K562 (cell line): ENCODE data around the gene TMBIM4. TPM values are rescaled to one million over a fixed set of nuclear protein-coding genes. Genes with fewer than 3 reads are reported as not detected.
A peak's percentile ranks its signal among the peaks of the same experiment; 100 is the strongest.

Source experiments
- BHLHE40 ChIP-seq: IDR thresholded peaks from 2 replicates; pipeline ENCODE4 v1.6.1; 2011; ENCODE audit warnings: low read length, improper control_type of control experiment
- DEAF1 ChIP-seq: fragments of 450-650 bp; formaldehyde crosslinking; IDR thresholded peaks from 2 replicates; pipeline ENCODE4 v1.4.0; 2020; ENCODE audit warnings: mild to moderate bottlenecking, moderate library complexity
- DIDO1 ChIP-seq: fragments of 450-650 bp; IDR thresholded peaks from 2 replicates; pipeline ENCODE4 v1.6.1; 2016; ENCODE audit warnings: low read depth, missing biosample characterization, missing genetic modification characterization
- ELF4 ChIP-seq: fragments of 450-650 bp; formaldehyde crosslinking; IDR thresholded peaks from 2 replicates; pipeline ENCODE4 v1.4.0; 2022; ENCODE audit warnings: missing genetic modification characterization
- MYBL2 ChIP-seq, 2 experiments: fragments of 450-650 bp in 1 of 2; sonication (generic) in 1 of 2; formaldehyde crosslinking in 1 of 2; IDR thresholded peaks; 2 replicates each; pipeline versions ENCODE4 v1.6.1 to v1.8.1; 2017 to 2022; ENCODE audit warnings: borderline replicate concordance in 1 of 2, inconsistent platforms in 1 of 2, low read depth in 1 of 2, mild to moderate bottlenecking in 1 of 2, missing genetic modification reagents in 1 of 2, moderate library complexity in 1 of 2
- RBM22 ChIP-seq: fragments of 200-400 bp; formaldehyde crosslinking; IDR thresholded peaks from 2 replicates; pipeline ENCODE4 v1.6.1; 2018; ENCODE audit warnings: low read length, low read depth; ENCODE audit not compliant: poor library complexity, severe bottlenecking
- TAF9B ChIP-seq: fragments of 450-650 bp; IDR thresholded peaks from 2 replicates; pipeline ENCODE4 v1.6.1; 2018; ENCODE audit warnings: mild to moderate bottlenecking; ENCODE audit not compliant: partially characterized antibody
- TFAM ChIP-seq: fragments of 250-450 bp; sonication (Bioruptor Pico); conservative IDR thresholded peaks from 2 replicates; pipeline ENCODE4 v1.5.0; 2021; ENCODE audit warnings: mild to moderate bottlenecking, moderate library complexity
- ZNF232 ChIP-seq: sonication (generic); formaldehyde crosslinking; IDR thresholded peaks from 2 replicates; pipeline ENCODE4 v1.8.0; 2022; ENCODE audit warnings: mild to moderate bottlenecking, missing genetic modification reagents
- ZNF280B ChIP-seq: fragments of 250-450 bp; sonication (Bioruptor Pico); IDR thresholded peaks from 2 replicates; pipeline ENCODE4 v1.5.1; 2021; ENCODE audit warnings: mild to moderate bottlenecking
- ZNF324 ChIP-seq: fragments of 250-450 bp; sonication (Bioruptor Pico); IDR thresholded peaks from 2 replicates; pipeline ENCODE4 v1.4.0; 2020; ENCODE audit warnings: mild to moderate bottlenecking
- ZNF436 ChIP-seq: fragments of 250-450, 450-650 bp; sonication (Bioruptor Pico); formaldehyde crosslinking; IDR thresholded peaks from 2 replicates; pipeline ENCODE4 v1.7.0; 2020; ENCODE audit warnings: mild to moderate bottlenecking
- ZNF507 ChIP-seq: conservative IDR thresholded peaks from 2 replicates; pipeline ENCODE4 v1.6.1; 2017; ENCODE audit warnings: missing genetic modification characterization, missing compliant biosample characterization
- polyA plus RNA-seq, 8 experiments: library from polyadenylated mRNA; depleted of rRNA in 4 of 8; stranded (reverse) in 5 of 8; unstranded in 3 of 8; fragments of >200 nt; fragmentation: Nextera tagmentation in 2 of 8; fragmentation: Illumina TruSeq in 1 of 8; extraction: Ambion mirVana in 2 of 8; extraction: Trizol in 1 of 8; gene quantifications; 2 replicates each; pipeline versions ENCODE4 v1.2.1 to v1.2.3, GENCODE V29; 2011 to 2014; ENCODE audit warnings: inconsistent platforms in 1 of 8, missing spikeins in 1 of 8
- total RNA-seq, 7 experiments: library from RNA; depleted of rRNA in 6 of 7; stranded (reverse); fragments of >200 nt in 6 of 7; fragmentation: Illumina TruSeq in 2 of 7; extraction: Trizol in 2 of 7; gene quantifications; 2 replicates each; pipeline versions ENCODE4 v1.2.1 to v1.2.3, GENCODE V29; 2011 to 2021; ENCODE audit warnings: low replicate concordance in 1 of 7
- TF ChIP-seq, protein P1 (sequence below): fragments of 200-800 bp; sonication (Bioruptor generic); IDR thresholded peaks from 2 replicates; pipeline ENCODE4 v1.6.1; 2017; ENCODE audit warnings: missing genetic modification characterization, missing compliant biosample characterization
- TF ChIP-seq, protein P2 (sequence below), 2 experiments: fragments of 450-650 bp in 1 of 2; sonication (generic) in 1 of 2; formaldehyde crosslinking in 1 of 2; IDR thresholded peaks in 1 of 2; conservative IDR thresholded peaks in 1 of 2; 2 replicates each; pipeline versions ENCODE4 v1.6.1 to v1.8.1; 2016 to 2023; ENCODE audit warnings: mild to moderate bottlenecking in 2 of 2, moderate library complexity in 2 of 2, inconsistent platforms in 1 of 2, missing genetic modification reagents in 1 of 2
- TF ChIP-seq, protein P3 (sequence below), 2 experiments: IDR thresholded peaks in 1 of 2; conservative IDR thresholded peaks in 1 of 2; 2 replicates each; pipeline ENCODE4 v1.6.1; 2016; ENCODE audit warnings: low read depth in 2 of 2, mild to moderate bottlenecking in 1 of 2, missing compliant biosample characterization in 1 of 2, missing genetic modification characterization in 1 of 2, moderate library complexity in 1 of 2

Gene TMBIM4
- total and polyA plus RNA-seq, 9 of the 15 experiments (the other 6 are each of a cell fraction or from before 2014, with no cell fraction given): 18.6 to 272 (median 50.0) TPM

DNA sequence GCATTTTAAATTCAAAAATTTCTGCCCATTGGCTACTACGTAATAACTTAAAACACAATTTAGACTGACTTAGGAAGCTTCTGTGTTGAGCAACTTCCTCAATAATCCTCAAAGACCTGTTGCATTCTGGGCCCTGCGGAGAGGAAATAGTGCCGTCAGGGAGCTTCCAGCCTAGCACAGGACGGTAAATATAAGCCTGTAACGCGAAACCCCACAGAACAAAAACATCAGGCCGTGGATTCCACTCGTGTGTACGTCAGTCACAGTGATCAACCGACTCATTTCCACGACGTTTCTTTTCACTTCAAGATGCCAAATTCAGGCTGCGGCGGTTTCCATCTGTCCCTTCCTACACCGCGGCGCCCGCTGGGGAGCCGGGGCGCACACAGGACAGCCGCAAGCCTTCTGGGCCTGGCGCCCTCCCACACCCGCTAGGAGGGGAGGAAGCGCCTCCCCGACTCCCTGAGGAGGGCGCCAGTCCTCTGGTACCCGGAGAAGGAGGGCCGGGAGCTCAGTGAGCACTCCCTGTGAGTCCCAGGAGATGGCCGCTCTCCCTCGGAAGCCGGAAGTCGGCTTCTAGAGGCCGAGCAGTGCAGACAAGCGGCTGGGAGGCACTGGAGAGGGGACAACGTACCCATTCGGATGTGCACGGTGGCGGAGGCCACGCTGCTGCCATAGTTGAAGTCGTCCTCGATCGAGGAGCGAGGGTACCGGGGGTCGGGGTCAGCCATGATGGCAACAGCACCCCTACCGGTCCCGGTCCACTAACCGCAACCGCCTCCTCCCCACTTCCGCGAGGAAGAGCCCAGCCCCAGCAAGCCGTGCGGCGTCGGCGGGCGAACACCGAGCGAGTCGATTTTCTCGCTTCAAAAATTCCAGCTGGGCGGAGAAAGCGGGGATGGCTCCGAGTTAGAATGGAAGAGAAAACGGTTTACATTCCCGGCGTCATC lies at the start of gene TMBIM4 (continued):
- peak; percentile 64; the same call in 1 of the 2 replicates for TF ChIP-seq DIDO1 (tag)
- TF ChIP-seq RBM22: peak; percentile 68
- TF ChIP-seq ZNF232 (CRISPR knock-in tag): no peak
- TF ChIP-seq, protein P1, sequence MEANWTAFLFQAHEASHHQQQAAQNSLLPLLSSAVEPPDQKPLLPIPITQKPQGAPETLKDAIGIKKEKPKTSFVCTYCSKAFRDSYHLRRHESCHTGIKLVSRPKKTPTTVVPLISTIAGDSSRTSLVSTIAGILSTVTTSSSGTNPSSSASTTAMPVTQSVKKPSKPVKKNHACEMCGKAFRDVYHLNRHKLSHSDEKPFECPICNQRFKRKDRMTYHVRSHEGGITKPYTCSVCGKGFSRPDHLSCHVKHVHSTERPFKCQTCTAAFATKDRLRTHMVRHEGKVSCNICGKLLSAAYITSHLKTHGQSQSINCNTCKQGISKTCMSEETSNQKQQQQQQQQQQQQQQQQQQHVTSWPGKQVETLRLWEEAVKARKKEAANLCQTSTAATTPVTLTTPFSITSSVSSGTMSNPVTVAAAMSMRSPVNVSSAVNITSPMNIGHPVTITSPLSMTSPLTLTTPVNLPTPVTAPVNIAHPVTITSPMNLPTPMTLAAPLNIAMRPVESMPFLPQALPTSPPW (CRISPR knock-in tag): peak; percentile 74
- TF ChIP-seq BHLHE40: no peak
- peak; percentile 84 for TF ChIP-seq TAF9B
- no peak for TF ChIP-seq ZNF507 (tag)
- no peak for TF ChIP-seq TFAM (CRISPR knock-in tag)
- 0 out of 2 replicates have a peak, but pooled peaks have one; percentile 11 for TF ChIP-seq DEAF1 (CRISPR knock-in tag)
- TF ChIP-seq, protein P2, sequence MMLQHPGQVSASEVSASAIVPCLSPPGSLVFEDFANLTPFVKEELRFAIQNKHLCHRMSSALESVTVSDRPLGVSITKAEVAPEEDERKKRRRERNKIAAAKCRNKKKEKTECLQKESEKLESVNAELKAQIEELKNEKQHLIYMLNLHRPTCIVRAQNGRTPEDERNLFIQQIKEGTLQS (IDR thresholded peaks at IDR 0.05): no peak
- TF ChIP-seq, protein P2 (CRISPR knock-in tag; conservative IDR thresholded peaks at IDR 0.05): no peak
- TF ChIP-seq, protein P3, sequence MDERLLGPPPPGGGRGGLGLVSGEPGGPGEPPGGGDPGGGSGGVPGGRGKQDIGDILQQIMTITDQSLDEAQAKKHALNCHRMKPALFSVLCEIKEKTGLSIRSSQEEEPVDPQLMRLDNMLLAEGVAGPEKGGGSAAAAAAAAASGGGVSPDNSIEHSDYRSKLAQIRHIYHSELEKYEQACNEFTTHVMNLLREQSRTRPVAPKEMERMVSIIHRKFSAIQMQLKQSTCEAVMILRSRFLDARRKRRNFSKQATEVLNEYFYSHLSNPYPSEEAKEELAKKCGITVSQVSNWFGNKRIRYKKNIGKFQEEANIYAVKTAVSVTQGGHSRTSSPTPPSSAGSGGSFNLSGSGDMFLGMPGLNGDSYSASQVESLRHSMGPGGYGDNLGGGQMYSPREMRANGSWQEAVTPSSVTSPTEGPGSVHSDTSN (CRISPR knock-in tag; IDR thresholded peaks at IDR 0.05; ENCODE audit: low read depth): no peak
- TF ChIP-seq, protein P3 (tag; conservative IDR thresholded peaks at IDR 0.05; ENCODE audit: low read depth): no peak
- peak; percentile 59 for TF ChIP-seq MYBL2 (IDR thresholded peaks at IDR 0.05; ENCODE audit: low read depth)
- no peak for TF ChIP-seq MYBL2 (CRISPR knock-in tag; IDR thresholded peaks at IDR 0.05; ENCODE audit: borderline replicate concordance)
- TF ChIP-seq ZNF324: no peak
- TF ChIP-seq ZNF436 (CRISPR knock-in tag): no peak
- no peak for TF ChIP-seq ZNF280B (CRISPR knock-in tag)
- TF ChIP-seq ELF4 (CRISPR knock-in tag): peak; percentile 72
